HG02885 (cell line): ENCODE data around the gene COMP.

Source experiments
- ATAC-seq: cut with Tn5 transposase; IDR thresholded peaks from one replicate; pipeline ENCODE4 v1.9.1; 2021; ENCODE audit warnings: mild to moderate bottlenecking; ENCODE audit not compliant: unreplicated experiment, poor library complexity

Gene COMP

DNA sequence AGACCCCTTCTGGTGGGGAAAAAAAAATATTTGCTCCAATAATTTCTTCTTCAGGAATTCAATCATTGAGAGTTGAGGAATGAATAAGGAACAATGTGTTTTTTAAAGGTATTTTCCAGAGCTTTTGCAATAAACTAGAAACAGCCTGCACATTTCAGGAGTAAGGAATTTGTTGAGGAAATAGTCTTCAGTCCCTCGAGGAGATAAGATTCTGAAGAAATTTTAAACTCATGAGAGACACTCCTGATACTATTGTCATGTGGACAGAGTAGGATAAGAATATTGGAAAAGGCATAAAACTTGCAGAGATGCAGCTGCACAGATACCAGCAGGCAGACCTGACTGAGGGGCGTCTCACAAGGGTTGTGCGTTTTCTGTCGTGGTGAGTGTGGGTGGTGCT is 36.6 kb downstream of the COMP start:
- ATAC-seq: no peak

DNA sequence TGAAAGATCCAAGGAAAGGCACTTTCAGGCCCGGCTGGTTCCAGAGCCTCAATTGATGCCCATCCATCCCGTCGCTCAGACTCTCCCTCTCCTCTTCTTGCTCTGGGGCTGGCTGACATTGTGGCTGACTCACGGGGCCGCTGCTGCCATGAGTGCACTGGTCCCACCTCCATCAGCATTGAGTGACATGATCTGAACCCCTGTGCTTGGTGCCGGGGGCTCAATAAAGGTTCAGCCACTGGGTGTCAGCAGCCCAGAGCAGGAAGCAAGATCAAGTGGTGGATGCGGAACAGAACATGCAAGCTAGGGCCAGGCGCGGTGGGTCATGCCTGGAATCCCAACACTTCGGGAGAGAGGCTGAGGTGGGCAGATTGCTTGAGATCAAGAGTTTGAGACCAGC is 39.5 kb downstream of the COMP start:
- no peak for ATAC-seq

- ATAC-seq: no peak
These were observed 40.7 kb downstream of the COMP start for GRCh38 chr19:18750295-18750970.

DNA sequence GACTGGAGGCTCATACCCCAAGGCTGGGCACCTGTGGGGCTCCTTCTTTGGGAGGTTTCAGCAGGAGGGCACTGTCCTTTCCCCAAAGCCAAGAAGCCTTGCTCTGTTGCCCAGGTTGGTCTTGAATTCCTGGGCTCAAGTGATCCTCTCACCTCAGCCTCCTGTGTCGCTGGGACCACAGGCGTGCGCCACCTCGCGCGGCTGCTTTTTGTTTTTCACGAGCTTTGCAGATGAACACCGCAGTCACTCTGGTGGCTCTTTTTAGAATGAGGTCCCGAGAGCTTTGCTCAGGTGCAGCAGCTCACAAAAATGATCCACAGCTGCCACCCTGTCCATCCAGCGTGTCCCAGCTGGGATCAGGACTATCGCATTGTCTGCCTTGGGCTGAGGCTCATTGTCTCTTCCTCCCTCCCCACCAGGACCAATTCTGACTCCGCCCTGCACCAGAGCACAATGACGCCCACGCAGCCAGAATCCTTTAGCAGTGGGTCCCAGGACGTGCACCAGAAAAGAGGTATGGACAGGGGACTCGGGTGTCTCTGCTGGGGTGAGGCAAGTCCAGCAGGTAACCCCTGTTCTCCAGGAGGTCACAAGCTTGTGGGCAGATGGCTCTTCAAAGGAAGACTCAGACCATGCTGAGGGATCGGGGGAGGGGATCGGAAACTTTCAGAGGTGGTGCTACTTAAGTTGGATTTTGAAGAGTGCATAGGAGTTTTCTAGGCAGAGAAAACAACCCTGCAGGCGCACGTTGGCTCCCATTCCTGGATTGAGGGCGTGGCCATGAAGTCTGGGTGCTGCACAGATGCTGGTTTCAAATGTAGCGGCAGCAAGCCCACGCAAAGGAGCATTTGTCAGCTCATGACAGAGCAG is 41.5 kb downstream of the COMP start:
- ATAC-seq: no peak

- ATAC-seq: no peak
These were observed 44.4 kb downstream of the COMP start for GRCh38 chr19:18746401-18747325.

DNA sequence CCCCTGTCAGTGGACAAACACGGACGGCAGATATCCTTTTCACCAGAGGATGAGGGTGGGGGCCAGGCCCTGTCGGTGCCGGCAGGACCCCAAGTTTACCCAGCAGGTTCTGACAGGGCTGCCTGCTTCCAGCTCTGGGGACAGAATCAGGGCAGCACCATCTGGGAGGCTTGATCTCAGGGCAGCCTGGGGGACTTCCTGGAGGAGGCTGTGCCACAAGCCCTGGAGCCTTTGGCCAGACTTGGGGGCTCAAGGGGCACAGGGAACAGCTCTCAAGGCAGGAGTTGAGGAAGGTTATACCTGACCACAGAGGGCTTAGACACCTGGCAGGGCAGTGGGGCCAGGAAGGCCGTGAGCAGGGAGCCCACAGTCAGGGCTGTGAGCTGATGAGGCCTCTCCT is 45.2 kb downstream of the COMP start:
- no peak for ATAC-seq

DNA sequence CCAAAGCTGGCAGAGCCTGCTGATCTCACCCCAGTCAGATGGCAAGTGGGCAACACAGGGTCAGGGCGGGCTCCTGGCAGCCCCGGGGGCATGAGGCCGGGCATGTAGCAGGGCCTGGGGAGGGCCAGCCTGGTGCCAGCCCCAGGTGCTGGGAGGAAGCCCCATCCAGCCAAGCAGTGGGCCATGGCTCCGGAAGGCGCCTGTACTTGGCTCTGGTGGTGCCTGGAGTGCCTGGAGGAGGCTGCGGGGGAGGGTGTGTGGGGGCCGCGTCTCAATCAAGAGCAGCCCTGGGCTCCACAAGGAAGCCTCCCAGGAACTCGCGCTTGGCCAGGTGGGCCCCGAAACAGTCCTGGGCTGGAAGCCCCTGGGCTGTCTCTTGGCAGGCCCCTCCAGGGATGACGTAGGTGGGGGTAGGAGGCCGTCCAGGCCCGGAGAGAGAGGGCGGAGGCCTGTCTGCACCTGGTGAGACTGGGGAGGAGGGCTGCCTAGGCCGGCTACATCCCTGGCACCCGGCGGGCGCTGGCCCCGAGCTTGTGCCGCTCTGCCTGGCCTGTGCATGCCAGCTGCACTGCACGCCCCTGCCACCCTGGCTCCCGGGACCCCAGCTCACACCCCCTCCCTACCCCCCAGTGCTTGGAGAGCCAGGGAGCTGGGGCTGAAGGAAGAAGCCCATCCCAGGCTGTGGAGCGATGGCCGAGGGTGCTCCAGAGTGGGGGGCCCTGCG is 45.9 kb downstream of the COMP start:
- no peak for ATAC-seq

- no peak for ATAC-seq
These were observed 47.2 kb downstream of the COMP start for GRCh38 chr19:18743784-18744418.

- no peak for ATAC-seq
These were observed 48.0 kb downstream of the COMP start for GRCh38 chr19:18742838-18743783.

DNA sequence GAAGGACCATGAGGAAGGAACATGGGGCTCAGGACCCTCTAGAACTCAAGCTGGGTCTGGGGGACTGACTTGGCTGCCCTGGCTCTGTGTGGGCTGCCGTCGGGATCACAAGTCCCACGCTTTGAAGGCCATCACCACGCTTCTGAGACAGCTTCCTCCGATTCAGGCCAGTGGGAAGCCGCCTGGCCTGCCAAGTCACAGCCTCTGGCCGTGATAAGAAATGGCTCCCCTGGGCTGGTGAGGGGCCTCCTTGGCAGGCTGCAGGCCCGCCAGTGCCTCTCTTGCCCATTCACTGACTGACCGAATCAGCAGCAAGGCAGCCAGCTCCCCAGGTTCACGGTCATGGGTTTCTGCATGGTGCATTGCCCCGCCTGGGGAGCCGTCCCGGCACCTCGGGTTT is 48.8 kb downstream of the COMP start:
- no peak for ATAC-seq

GRCh38 chr19:18741124-18742121 is 49.7 kb downstream of the COMP start:
- no peak for ATAC-seq

DNA sequence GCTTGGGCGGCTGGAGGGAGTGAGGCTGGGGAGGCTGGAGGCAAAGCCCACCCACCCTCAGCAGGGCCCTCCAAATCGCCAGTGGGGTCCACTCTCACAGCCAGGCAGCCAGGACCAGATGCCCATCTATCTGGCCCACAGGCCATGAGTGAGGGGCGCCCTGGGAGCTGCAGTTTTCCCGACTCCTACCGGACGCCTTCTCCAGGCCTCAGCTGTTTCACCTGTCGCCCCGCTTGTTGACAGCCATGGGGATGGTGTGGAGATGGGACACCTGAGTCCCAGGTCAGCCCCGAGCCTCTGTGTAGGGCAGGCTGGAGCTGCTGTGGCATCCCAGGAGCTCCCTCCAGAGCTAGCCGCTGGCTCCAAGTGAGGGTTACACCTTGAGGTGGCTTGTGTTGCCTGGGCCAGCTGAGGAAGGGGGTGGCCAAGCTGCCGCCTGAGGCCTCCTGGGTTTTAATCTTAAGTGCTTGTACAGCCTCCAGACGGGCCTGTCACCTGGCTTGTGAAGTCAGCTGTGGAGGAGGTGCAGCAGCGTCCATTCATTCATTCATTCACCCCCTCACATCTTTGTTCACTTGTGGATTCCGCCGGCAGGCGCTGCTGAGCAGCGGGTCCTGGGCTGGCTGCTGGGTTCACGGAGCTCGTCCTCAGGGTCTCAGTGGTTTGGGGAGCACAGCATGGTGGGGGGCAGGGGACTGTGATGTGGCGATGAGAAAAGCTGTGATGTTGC is 52.0 kb downstream of the COMP start:
- no peak for ATAC-seq

- ATAC-seq: no peak
These were observed 53.2 kb downstream of the COMP start for GRCh38 chr19:18737954-18738351.

- ATAC-seq: no peak
These were observed 53.7 kb downstream of the COMP start for GRCh38 chr19:18737337-18737953.

GRCh38 chr19:18736415-18737336 is 54.4 kb downstream of the COMP start:
- no peak for ATAC-seq
